Umbilical cord (tissue), 2 donors: ENCODE data around the gene GORASP1. TPM values are rescaled to one million over a fixed set of nuclear protein-coding genes. Genes with fewer than 3 reads are reported as not detected.

Source experiments
- DNase-seq: peaks from one replicate; pipeline ENCODE4 v3.0.0-alpha.2; 2015; ENCODE audit warnings: low spot score
- total RNA-seq: library from RNA; depleted of rRNA; stranded (reverse); fragments of >200 nt; gene quantifications from one replicate; pipeline ENCODE4 v1.2.3, GENCODE V29; 2014; ENCODE audit warnings: low replicate concordance; ENCODE audit not compliant: insufficient read depth

The GORASP1 gene
- total RNA-seq, 1 donor from 2014 or later, result 36.4 TPM

- DNase-seq, result peak; percentile 58
These were observed 18.5 kb upstream of the GORASP1 start for GRCh38 chr3:39125841-39126500.

GRCh38 chr3:39124876-39125840 is 17.7 kb upstream of the GORASP1 start:
- DNase-seq, result peak; percentile 61

DNA sequence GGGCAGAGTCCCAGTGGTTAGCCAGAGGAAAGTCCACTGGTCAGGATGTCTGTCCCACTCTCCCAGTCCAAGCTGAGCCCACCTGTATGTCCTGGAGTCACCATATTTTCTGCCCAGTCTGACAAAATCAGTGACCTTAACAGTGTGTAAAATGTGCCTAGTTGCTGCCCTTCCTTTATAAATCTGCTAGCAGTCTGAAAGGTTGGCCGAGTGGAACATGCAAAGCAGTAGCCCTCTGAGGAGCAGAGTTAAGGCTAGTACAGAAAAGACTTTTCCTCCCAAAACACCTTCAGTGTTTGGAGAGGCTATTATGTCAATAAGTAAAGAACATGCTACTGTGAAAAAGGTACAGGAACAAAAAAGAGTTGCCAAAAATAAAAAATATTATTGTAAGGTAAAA is 15.4 kb upstream of the GORASP1 start:
- no peak for DNase-seq

GRCh38 chr3:39121621-39122020 is 14.2 kb upstream of the GORASP1 start:
- no peak for DNase-seq

DNA sequence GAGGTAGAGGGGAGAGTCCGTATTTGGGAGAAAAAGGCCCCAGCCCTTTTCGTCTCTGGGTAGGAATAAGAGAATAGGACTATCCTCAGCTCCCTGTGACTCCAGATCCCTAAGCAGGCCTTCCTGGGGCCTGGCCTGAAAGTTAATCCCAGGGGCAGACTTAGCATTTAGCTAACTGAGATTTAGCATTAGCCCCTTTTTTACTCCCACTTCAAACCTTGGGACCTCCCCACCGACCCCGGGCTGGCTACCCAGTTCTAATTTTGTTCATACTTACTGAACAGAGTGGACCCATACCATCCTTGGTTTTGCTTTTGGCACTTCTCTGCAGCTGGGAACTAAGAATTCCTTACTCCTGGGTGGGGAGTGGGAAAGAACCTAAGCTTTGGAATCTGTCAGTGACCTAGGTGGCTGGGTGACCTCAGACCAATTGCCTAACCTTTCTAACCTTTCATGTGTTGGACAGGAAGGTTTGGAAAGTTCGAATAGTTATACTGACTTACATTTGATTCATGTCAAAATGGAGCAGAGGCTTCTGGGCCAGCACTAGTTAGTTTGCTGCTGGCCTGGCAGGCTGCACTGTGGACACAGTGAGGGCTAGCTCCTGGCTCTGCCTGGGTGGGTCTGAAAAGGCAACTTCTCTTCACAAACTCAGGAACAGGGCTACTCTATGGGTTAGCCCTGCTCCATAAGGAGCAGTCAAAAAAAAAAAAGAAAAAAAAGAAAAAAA is 11.7 kb upstream of the GORASP1 start:
- DNase-seq, result no peak

DNA sequence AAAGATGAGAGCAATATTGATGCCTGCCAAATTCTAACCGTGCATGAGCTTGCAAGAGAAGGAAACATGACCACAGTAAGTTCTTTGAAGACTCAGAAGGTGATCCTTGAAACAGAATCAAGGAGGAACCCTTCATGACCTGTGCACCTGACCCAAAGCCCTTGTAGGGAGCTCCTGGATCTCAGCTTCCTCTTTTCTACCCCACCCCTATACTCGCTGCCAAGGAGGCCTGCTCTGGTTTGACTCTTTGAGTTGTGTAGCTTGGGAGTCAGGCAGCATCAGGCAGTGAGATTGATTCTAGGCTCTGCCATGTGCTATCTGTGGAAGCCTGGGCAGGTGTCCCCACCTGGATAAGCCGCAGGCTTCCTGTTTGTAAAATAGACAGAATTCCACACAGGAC is 10.7 kb upstream of the GORASP1 start:
- no peak for DNase-seq

- DNase-seq, result no peak
These were observed 8.4 kb upstream of the GORASP1 start for GRCh38 chr3:39115870-39116269.

- DNase-seq, result no peak
These were observed 7.0 kb upstream of the GORASP1 start for GRCh38 chr3:39114456-39114855.

DNA sequence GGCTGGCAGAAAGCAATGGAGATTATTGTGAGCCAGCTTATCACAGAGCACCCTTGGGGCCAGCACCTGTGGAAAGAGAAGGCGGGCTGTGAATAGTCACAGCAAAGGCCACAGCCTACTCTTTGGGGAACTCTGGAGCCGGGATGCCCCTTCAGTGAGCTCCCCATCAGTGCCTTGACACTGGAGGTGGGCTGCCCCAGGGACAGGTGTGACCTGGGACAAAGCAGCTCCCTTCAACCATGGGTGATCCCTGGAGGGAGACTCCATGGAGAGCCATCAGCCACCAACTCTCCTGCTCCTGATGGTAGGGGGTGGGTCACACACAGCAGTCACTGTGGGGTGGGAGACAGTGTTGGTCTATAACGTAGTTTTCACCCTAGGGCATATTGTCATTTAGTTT is 5.9 kb upstream of the GORASP1 start:
- no peak for DNase-seq

DNA sequence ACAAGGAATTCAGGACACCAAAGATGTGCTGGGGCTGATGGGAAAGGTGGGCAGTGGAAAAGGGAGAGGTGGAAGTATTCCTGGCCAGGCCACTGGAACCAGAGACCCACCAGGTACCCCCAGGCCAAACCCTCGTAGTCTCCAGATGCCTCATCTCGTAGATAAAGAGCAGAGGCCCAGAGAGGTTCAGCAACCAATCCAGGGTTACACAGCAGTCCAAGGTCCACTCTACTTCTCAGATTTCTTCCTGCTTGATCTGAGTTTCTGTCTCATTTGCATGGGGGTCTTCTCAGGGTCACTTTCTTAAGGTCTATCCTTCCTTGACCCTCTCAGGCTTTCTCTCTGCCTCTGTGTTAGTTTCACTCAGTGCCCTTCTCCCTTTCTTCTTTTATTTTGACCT is 5.1 kb upstream of the GORASP1 start:
- DNase-seq, result no peak

DNA sequence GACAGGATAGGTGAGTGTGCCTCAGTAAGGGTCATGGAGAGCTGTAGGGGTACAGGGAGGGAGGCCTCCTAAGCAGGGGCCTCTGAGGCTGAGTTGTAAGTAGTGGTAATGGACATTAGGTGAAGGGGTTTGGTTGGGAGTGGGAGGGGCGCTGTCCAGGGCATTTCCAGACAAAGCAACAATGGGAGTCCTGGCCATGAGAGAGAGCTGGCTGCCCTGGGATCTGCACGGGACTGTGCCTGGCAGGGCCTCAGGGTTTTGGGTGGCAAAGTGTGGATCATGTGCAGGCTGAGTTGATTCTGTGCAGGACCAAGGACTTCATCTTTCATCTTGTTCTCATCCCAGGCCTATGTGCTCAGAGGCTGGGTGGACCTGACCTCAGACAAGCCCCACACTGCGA is 4.7 kb upstream of the GORASP1 start:
- DNase-seq, result no peak

DNA sequence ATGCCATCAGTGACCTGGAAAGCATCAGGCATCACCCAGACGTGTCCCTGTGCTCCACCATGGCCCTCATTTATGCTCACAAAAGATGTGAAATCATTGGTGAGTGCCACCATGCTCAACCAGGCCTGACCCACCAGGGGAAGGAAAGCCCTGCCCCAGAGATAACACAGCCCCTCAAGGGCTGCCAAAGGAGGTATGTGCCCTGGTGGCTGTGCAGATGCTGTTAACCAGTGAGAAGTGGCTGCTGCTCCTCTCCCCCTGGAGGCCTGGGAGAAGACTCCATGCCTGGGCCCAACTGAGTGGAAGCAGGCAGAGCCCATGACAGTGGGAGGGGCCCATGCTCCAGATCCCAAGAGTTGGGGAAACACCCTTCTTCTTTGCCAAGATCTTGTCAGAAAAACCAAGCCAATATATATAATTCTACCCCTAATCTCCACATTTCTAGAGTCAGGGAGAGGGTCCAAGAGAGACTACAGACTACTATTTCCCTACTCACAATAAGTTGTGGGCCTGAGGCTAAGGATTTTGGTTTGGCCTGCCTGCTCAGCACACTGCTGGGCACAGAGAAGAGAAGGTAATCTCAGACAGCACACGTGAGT is 2.7 kb upstream of the GORASP1 start:
- no peak for DNase-seq

DNA sequence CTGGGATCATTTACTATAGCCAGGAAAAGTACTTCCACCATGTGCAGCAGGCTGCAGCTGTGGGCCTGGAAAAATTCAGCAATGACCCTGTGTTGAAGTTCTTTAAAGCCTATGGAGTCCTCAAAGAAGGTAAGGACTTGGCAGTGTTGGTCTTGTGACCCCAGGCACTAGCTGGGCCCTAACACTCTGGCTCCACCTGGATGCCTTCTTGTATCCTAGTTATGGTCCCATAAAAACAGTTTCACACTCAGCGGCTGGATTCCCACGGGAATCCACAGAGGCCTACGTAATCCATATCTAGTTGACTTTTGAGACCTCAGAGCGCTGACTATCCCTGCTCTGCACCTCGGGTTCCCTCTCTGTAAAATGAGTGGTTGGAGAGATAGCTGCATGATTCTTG is 1.7 kb upstream of the GORASP1 start:
- DNase-seq, result no peak

- DNase-seq, result peak; percentile 81
These were observed 828 bp upstream of the GORASP1 start for GRCh38 chr3:39108200-39108710.

- peak; percentile 64 for DNase-seq
These were observed 508 bp downstream of the GORASP1 start for GRCh38 chr3:39106851-39107387.

GRCh38 chr3:39106281-39106811 is 1.1 kb downstream of the GORASP1 start:
- peak; percentile 20 for DNase-seq

GRCh38 chr3:39105687-39106063 is 1.8 kb downstream of the GORASP1 start:
- DNase-seq, result no peak

DNA sequence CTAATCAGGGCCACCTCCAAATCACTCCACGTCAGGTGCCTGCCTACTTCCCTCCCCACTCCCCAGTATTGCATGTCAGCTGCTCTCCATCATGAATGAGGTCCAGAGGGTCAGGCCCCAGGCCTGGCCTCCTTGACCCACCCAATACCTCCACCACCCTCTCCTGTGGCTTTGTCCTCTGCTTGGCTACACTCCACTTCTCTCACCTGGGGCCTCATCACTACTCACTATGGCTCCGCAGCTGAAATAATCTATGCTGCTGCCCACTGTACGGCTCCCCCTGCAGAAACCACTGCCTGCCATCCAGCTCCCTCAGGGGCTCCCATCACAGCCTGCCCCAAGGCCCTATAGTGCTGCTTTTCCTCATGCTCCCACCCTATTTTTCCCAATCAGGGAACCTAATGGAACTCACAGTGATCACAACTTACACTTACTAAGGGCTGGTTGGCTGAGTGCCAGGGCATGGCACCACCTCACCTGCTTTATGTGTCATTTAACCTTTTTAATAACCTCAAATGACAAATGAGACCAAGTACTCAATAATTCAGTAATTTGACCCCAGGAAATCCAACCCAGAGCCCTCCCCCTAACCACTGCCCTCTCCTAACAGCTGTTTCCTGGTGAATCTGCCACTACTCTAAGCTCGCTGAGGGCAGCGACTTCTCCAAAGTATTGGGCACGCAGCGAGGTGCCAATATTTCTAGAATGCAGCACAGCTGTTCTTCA is 2.3 kb downstream of the GORASP1 start:
- DNase-seq, result no peak

- no peak for DNase-seq
These were observed 3.5 kb downstream of the GORASP1 start for GRCh38 chr3:39103791-39104552.

DNA sequence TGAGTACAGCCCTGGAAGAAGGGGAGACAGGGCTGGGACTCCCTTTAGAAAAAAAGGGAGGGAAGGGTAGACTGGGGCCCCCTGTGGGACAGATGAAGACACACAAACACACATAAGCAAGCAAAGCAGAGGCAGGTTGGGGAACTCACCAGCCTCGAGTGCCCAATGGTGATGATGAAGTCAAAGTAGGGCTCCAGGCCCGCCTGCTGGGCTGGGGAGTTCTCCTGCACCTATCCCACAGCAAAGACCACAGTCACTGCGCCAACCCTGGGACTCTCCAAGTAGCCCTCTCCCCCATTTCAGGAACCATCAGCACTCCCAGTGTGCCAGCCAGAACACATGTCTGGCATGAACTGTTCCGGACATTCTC is 4.1 kb downstream of the GORASP1 start:
- no peak for DNase-seq
